Suprapubic skin (tissue), 3 donors: ENCODE data around the gene KRTAP29-1.

Source experiments
- CTCF ChIP-seq, 2 donors: fragments of 200-600 bp in 1 of 2; fragments of 450-650 bp in 1 of 2; sonication (generic) in 1 of 2; IDR thresholded peaks; one replicate each; pipeline ENCODE4 v1.5.1; 2016 to 2019; ENCODE audit warnings: antibody characterized with exemption in 2 of 2, mild to moderate bottlenecking in 1 of 2, moderate library complexity in 1 of 2
- EP300 ChIP-seq: sonication (generic); formaldehyde crosslinking; IDR thresholded peaks from one replicate; pipeline ENCODE4 v1.6.1; 2017; ENCODE audit warnings: antibody characterized with exemption
- POLR2A ChIP-seq, 2 donors: fragments of 450-650 bp; IDR thresholded peaks; one replicate each; pipeline ENCODE4 v1.6.1; 2017; ENCODE audit warnings: antibody characterized with exemption in 2 of 2, mild to moderate bottlenecking in 2 of 2, moderate library complexity in 2 of 2

DNA sequence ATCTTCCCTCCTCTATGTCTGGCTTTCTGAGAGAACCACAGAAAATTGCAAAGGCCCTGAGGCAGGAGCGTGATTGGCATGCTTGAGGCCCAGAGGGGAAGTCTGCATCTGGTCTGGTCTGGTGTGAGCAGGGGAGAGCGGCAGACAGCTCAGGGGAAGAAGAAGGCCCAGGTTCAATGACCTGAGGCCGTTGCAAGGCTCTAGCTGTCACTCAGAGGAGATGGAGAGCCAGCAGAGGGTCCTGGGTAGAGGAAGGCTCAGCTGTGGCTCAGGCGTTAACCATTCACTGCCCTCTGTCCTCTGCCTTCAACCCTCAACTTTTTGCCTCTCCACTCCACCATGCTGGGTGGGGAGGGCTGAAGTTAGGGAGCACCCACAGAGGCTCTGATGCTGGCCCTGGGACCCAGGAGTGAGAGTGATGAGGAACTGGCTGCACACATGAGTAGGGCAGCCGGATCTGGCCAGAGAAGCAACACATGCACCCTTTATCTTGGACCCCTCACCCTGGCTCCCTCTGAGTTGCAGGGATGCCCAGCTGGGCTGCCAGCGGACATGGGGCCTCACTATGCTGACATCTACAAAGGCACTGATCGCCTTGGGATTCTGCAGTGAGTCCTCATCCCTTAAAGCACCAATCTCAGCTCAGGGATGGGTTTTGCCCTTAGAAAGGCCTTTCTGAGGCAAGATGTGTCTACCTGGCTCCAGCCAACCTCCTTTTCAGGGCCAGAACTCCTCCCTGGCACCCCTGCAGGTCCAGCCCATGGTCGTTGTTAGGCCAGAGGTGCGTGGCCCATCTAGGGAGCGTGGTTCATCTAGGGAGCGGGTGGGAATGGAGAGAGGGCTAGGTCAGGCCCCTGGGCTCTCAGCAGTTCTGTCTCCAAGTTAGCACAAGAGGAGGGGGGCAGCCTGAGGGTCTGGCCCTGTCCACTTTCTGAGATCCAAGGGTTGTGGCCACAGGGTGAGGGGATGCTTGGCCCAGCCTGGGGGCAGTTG, 20.5 kb upstream of the KRTAP29-1 start:
- no peak for TF ChIP-seq CTCF (IDR thresholded peaks at IDR 0.05)
- no peak for TF ChIP-seq POLR2A (IDR thresholded peaks at IDR 0.05)
- no peak for TF ChIP-seq EP300
